Coronary artery (tissue), 2 donors: ENCODE data around the gene KLHL6.
"Not testable (repeated sequence)": the region's sequence is repeated elsewhere in the genome, so short reads cannot be mapped to it uniquely, and the experiment has no call there.

Experiments used
- DNase-seq: peaks from one replicate; pipeline ENCODE4 v3.0.0-alpha.2; 2017; ENCODE audit warnings: low spot score
- H3K27ac ChIP-seq, 2 donors: fragments of 200-600 bp; sonication (generic); one replicate each; pipeline ENCODE4 v1.5.1; 2016 to 2019
- H3K4me3 ChIP-seq: fragments of 200-600 bp; sonication (generic); 2 replicates; pipeline ENCODE4 v1.5.1; 2016; ENCODE audit warnings: mild to moderate bottlenecking, moderate library complexity
- TF ChIP-seq, protein P1 (sequence below): fragments of 200-600 bp; sonication (generic); IDR thresholded peaks from one replicate; pipeline ENCODE4 v1.5.1; 2019; ENCODE audit warnings: antibody characterized with exemption

The KLHL6 gene

DNA sequence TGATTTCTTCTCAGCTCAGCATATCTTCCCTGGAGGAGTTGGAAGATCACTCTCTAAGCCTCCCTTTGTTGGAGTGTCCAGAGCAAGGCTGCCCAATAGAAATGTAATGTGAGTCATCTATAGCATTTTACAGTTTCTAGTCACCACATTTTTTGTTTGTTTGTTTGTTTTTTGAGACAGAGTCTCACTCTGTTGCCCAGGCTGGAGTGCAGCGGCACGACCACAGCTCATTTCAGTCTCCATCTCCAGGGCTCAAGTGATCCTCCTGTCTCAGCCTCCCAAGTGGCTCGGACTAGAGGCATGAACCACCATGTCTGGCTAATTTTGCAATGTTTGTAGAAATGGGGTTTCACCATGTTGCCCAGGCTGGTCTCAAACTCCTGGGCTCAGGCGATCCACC is 21.3 kb downstream of the KLHL6 start:
- no peak overlapping the region for H3K4me3 ChIP-seq
- DNase-seq, result no peak
- TF ChIP-seq, protein P1, sequence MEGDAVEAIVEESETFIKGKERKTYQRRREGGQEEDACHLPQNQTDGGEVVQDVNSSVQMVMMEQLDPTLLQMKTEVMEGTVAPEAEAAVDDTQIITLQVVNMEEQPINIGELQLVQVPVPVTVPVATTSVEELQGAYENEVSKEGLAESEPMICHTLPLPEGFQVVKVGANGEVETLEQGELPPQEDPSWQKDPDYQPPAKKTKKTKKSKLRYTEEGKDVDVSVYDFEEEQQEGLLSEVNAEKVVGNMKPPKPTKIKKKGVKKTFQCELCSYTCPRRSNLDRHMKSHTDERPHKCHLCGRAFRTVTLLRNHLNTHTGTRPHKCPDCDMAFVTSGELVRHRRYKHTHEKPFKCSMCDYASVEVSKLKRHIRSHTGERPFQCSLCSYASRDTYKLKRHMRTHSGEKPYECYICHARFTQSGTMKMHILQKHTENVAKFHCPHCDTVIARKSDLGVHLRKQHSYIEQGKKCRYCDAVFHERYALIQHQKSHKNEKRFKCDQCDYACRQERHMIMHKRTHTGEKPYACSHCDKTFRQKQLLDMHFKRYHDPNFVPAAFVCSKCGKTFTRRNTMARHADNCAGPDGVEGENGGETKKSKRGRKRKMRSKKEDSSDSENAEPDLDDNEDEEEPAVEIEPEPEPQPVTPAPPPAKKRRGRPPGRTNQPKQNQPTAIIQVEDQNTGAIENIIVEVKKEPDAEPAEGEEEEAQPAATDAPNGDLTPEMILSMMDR, result no peak
- no peak overlapping the region for H3K27ac ChIP-seq

DNA sequence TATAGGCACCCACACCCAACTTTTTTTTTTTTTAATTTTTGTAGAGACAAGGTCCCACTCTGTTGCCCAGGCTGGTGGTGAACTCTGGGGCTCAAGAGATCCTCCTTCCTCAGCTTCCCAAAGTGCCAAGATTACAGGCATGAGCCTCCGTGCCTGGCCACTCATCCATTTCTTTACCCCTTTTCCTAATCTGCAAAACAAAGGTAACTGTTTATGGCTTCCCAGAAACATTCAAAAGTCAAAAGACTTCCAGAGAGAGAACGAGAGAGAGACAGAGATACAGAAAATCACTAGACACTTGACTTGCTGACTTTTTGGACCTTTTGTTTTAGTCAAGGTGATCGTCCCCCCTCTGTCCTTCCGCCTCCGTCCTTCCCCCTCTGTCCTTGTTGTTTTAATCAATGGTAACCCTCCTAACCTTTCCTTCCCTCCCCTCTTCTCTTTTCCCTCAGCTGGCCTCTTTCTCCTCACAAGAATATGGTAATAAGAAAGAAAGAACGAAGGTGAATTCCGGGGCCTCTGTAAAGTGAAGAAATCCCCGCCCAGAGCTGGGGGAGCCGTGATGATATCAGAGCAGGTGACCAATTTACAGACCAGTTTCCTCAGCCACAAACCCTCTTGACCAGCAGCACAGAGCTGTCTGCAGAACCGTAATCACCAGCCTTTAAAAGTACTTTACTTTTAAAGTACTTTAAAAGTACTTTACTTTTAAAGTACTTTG is 21.9 kb downstream of the KLHL6 start:
- Histone ChIP-seq H3K4me3 (no peak overlapping the region), H3K27ac (no peak overlapping the region)
- TF ChIP-seq, protein P1, result no peak
- DNase-seq, result no peak

DNA sequence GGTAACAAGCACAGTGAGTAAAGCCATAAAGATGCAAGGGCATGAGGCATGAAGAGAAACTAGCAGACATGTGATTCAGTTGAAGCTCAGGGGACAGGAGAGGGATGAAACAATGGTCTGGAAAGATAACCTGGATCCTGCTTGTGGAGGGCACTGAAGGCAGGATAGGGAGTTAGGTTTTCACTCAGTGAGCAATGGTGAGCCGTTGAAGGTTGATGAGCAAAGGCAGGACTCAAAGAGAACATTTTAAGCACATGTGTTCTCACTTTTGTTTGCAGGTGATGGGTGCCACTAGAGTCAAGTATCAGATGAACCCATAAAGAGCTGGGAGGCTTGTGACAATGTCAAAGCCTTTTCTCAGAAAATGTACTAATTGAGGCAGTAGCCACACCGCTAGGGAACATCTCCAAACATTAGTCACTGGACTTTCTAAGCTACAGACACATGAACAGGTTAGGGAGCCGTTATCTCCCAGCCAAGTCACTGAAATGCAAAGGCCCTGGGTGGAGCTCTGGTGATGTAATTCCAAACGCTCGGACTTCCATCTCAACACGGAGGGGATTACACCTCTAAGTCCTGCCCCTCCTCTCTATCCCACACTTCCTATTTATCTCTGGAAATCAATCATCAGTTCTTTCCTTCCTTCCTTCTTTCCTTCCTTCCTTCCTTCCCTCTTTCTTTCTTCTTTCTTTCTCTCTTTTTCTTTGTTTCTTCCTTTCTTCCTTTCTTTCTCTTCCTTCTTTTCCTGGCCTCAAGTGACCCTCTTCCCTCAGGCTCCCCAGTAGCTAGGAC is 22.7 kb downstream of the KLHL6 start:
- TF ChIP-seq, protein P1, result no peak
- no peak for DNase-seq
- no peak overlapping the region for H3K4me3 ChIP-seq
- H3K27ac ChIP-seq, result no peak overlapping the region

DNA sequence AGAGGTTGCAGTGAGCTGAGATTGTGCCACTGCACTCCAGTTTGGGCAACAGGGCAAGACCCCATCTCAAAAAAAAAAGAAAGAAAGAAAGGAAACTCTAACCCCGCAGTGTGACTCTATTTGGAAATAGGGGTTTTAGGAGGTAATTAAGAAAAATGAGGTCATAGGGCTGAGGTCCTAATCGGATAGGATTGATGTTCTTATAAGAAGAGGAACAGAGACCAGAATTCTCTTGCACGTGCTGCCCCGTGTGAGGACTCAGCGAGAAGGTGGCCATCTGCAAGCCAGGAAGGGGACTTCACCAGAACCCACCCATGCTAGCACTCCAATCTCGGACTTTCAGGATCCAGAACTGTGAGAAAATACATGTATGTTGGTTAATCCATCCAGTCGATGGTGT is 25.8 kb downstream of the KLHL6 start:
- Histone ChIP-seq H3K27ac (no peak overlapping the region), H3K4me3 (no peak overlapping the region)

DNA sequence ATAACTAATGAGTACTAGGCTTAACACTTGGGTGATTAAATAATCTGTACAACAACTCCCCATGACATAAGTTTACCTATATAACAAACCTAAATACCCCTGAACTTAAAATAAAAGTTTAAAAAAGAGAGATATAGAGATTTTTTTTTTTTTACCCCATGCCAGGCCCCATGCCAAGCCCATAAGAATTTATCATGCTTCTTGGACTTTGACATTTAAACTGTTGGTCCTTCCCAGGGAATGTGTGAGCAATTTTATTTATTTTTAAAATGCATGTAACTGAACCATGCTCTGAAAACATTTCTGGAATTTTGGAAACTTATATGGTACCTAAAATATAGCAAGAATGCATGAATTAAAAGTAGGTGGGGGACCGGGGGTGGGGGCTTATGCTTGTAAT is 26.3 kb downstream of the KLHL6 start:
- DNase-seq, result no peak
- H3K4me3 ChIP-seq, result no peak overlapping the region
- TF ChIP-seq, protein P1, result no peak
- H3K27ac ChIP-seq, result no peak overlapping the region

More for the DNA sequence above, 25.8 kb downstream of the KLHL6 start:
- TF ChIP-seq, protein P1, result no peak
- DNase-seq, result no peak

DNA sequence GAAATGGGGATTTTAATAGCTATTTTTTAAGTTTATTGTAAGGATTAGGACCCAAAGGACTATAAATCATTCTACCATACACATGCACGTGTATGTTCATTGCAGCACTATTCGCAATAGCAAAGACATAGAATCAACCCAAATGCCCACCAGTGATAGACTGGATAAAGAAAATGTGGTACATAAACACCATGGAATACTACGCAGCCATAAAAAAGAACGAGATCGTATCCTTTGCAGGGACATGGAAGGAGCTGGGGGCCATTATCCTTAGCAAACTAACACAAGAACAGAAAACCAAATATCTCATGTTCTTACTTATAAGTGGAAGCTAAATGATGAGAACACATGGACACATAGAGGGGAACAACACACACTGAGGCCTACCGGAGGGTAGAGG is 26.7 kb downstream of the KLHL6 start:
- not testable (repeated sequence) for DNase-seq, H3K4me3 ChIP-seq, H3K27ac ChIP-seq

DNA sequence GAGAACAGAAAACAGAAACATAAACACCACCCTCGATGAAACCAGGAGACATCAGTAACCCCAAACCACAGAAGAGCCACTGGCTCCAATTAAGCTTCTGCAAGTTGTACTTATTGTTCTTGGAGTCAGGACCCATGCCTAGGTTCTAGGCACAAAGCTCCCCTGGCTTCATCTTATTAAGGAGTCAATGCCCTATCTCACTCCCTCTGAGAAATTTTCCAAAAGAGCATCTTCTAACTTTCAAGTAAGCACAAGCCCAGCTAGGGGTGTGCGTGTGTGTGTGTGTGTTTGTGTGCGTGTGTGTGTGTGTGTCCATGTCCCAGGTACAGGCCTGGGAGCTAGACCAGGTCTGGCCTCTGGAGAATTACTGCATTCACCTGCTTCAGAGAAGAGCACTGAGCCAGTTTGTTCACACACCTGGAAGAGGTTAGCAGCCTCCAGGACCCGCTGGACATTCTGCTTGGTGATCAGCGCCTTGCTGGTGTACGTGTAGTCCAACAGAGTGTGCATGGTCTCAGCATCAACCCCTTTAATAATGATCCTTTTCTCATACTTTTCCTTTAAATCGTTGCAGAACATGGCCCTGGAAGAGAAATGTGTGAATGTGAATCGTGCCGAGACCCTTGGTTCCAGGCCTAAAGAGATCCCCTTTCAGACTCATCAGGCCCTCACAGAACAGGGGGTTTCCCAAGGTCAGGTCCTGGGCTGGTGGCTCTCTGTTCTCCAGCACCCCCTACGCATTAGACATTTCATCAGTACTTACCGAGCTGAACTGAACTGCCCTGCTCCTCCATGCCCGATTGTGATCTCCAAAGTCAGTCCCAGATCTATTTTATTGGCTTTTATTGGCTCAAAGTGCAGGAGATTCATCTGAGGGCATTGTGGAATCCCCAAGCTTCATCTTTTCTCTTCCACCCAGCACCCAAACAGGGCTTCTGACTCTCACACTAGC is 27.8 kb downstream of the KLHL6 start:
- no peak overlapping the region for H3K4me3 ChIP-seq
- TF ChIP-seq, protein P1, result no peak
- no peak overlapping the region for H3K27ac ChIP-seq
- DNase-seq, result no peak
